NOMO-1 (cell line): ENCODE results near the gene ITGB3BP.
"Not testable (repeated sequence)": the region's sequence is repeated elsewhere in the genome, so short reads cannot be mapped to it uniquely, and the experiment has no call there.

Source experiments
- DNase-seq, 2 experiments: peaks; one replicate each; lab custom pipeline; 2025; ENCODE audit not compliant: unreplicated experiment in 2 of 2; lab: John Stamatoyannopoulos, UW

ITGB3BP gene, protein sequence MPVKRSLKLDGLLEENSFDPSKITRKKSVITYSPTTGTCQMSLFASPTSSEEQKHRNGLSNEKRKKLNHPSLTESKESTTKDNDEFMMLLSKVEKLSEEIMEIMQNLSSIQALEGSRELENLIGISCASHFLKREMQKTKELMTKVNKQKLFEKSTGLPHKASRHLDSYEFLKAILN

DNA sequence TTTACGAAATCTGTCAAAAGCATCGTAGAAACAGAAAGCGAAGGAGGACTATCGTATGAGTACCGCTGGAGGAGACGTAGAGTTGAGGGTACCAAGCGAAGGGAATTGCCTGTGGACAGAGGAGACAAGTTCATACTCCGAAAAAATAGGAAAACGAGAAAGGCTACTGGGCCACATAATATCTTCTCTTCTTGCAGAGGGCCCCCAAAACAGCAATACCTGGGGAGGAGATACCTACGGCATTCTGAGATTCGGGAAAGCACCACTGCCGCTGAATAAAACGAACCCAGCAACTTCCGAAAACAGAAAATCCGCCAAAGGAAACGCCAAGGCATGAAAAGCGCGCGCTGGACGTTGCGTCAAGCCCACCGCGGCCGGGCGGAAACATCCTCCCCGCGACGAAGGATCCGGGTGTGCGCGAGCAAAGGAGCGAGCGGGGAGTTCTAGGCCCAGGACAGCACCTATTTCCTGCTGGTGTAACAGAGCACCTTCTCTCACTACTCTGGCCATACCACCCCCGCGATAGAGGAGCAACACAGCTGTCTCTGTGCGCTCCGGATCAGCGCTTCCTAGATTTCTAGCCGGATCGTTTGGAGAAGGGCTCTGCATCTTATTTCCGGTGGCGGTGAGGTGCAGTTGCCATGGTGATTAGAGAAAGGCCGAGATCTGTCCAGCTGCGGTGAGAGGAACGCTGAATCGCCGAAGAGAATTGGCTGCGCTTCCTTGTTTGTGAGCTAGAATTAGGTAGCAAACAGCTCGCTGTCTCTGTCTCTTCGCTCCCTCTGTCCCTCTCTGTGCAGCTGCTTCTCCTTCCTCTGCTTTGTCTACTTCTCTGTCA is at the start of gene ITGB3BP, which contains the start of gene EFCAB7:
Gene ITGB3BP, minus strand, starts transcription at position 335 of the 838 bp plus-strand sequence. Its CDS starts 92 bp downstream, at position 243.
Gene EFCAB7, plus strand, starts transcription at position 635 of the 838 bp plus-strand sequence. CDS start 2,048 bp downstream, outside the sequence.
- peak; percentile 92 for DNase-seq

DNA sequence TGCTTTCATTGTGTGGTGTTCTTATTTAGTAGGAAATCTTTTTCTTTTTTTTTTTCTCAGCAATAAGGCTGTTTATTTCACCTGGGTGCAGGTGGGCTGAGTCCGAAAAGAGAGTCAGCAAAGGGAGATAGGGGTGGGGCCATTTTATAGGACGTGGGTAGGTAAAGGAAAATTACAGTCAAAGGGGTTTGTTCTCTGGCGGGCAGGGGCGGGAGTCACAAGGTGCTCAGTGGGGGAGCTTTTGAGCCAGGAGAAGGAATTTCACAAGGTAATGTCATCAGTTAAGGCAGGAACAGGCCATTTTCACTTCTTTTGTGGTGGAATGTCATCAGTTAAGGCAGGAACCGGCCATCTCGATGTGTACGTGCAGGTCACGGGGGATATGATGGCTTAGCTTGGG is 49.7 kb upstream of the ITGB3BP start:
- not testable (repeated sequence) for DNase-seq

DNA sequence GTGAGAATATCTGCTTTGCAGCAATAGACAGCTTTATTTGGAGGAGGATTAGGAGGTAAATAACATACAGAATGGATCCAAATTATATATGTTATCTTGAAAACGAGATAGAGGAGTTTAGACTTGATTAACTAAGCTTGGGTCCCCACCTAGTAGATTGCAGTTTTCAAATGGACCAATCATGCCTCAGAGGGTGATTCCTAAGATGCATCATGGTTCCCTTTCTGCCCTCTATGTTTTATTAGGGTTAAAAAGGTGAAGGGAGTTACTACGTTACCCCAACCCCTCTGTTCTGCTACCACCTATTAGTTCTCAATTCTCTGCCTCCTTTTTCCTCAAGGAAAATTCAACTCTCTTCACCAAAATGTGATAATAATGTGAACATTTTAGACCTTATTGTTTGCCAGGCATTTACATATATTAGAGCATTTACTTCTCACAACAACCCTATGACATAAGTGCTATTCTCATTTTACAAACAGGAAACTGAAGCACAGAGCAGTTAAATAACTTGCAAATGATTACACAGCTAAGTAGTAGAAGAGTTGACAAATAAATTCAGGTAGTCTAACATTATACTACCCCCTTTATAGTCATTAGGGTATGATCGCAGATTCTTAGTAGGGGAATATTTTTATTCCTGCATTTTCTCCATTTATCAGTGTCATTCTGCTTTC is 46.8 kb upstream of the ITGB3BP start:
- DNase-seq: no peak

DNA sequence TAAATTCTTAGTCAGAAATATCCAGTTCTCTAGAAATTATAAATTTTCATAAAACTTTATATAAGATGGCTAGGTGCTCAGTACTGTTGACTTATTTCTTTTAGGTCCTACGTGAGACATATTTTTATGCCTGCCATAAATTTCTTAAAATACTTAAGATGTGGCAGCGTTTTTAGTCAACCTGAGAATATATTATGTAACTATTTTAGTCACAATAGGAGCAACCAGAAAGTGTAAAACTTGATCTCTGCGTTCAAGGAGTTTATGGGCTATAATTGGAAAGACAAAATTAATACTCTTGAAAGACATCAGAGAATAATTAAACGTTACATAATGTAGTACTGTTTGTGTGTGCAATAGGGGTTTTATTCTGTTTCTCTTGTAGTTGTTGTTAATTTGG is 46.0 kb upstream of the ITGB3BP start:
- no peak for DNase-seq

DNA sequence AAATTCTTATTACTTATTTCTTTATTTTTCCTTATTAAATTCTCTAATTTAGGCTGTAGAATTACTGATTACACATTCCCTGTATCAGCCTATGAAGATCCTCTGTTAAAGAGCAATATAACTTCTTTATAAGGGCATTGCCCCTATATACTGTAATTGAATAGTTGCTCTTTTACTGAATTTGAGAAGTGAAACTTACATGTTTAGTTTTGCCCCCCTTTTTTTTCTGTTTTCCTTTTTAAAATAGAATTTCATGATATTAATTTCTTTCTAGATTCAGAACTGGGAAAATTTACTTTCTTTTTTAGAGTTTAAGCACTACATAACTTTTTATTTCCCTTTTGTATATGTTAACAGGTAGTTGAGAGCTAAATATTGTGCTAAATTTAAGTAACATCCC is 40.7 kb upstream of the ITGB3BP start:
- no peak for DNase-seq

DNA sequence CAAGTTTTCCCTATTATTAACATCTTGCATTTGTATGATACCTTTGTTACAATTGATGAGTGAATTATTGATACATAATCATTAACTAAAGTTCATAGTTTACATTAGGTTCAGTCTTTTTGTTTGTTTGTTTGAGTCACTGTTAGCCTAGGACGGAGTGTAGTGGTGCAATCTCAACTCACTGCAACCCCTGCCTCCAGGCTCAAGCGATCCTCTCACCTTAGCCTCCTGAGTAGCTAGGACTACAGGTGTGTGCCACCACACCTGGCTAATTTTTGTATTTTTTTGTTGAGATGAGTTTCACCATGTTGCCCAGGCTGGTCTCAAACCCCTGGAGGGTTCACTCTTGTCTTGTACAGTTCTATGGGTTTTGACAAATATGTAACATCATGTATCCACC is 36.3 kb upstream of the ITGB3BP start:
- no peak for DNase-seq

DNA sequence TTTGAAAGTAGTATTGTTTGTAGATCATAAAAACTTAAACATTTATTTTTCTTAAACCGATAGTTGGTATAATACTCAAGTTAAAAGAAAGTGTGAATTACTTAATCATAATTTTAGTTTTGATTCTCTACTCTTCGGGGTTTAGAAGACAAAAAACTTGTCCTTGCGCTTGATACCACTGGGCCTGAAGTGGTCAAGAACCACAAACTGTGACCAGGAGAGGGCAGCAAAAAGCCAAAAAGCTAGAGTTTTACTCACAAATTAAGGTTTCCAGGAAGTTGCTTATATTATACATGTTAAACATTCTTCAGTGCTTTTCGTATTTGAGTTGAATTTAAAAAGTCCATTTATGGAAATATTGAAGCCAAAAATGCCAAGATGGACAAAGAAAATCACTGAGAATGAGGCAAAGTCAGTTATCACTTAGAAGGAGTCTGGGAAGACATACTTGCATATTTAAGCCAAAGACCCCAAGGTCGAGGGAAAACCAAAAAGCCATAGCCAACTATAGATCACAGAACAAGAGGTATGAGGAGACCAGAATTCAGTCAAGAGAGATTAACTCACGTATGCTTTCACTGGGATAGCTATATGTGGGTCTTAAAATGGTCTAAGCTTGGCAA is 34.5 kb upstream of the ITGB3BP start:
- DNase-seq: peak; percentile 23 to 40

DNA sequence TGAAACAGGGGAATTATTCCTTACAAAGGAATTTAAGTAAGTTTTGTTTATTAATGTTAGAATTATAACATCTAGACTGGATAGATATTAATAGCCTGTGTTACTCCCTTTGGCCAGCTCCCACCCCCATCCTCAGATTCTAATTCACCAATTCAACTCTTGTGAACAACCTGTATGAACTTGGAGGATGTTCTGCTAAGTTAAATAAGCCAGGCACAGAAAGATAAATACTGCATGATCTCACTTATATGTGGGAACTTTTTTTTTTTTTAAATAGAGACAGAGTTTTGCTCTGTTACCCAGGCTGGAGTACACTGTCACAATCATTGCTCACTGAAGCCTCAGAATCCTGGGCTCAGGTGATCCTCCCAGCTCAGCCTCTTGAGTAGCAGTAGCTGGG is 32.5 kb upstream of the ITGB3BP start:
- DNase-seq: no peak

DNA sequence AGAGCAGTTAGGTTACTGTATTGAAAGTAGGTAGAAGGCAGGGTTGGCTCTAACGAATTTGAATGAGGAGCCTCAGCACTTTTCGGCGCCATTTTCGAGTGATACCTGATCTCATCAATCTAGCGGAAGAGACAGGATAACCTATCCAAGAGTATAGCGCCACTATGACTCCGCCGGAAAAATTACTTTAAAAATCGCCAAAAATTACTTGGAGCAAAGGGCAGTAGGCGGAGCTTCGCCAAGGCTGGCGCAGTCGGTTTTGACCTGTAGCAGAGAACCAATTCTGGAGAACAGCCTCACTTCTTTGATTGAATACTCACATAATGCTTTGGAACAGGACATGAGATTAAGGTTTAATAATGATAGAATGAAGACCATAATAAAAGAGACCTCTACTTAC is 25.9 kb upstream of the ITGB3BP start:
- DNase-seq: no peak

DNA sequence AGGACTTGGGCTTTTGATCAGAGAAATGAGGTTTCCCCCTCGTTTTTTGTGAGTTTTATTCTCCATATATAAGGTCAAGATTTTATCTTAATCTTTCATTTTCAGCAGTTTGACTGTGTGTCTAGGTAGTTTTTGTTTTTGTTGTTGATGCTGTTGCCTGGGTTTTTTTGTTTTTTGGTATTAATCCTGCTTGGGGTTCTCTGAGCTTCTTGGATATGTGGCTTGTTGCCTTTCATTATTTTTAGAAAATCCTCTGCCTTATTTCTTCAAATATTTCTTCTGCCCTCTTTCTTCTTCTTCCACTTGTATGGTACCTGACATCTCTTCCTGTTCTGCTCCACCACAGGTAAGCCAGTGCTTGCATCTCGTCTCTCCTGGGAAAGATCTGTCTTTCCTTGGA is 25.3 kb upstream of the ITGB3BP start:
- DNase-seq: no peak

DNA sequence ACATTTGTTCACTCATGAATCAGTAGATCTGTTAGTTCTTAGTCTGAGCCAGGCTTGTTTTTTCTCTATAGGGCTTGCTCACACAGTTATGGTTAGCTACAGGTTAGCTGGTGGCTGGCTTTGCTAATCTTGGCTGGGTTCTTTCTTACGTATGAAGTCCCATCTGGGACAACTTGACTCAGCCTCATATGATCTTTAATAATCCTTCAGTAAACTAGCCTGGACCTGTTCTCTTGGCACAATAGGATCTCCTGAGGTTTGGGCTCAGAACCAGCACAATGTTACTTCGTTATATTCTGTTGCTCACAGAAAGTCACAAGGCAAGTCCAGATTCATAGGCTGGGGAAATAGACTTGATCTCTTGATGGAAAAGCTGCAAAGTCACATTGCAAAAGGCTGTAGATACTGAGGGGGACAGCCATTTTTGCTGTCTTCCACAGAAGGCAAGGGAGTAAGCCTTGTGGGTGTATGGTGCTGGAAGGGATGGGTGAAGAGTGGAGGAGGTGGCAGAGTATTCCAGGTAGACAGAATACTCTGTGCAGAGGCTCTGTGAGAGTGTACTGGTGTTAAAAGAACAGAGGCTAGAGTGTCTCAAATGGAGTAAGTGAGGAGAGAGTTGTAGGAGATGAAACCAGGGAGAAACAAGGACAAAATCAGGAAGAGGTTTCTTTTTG is 24.7 kb upstream of the ITGB3BP start:
- DNase-seq: no peak

DNA sequence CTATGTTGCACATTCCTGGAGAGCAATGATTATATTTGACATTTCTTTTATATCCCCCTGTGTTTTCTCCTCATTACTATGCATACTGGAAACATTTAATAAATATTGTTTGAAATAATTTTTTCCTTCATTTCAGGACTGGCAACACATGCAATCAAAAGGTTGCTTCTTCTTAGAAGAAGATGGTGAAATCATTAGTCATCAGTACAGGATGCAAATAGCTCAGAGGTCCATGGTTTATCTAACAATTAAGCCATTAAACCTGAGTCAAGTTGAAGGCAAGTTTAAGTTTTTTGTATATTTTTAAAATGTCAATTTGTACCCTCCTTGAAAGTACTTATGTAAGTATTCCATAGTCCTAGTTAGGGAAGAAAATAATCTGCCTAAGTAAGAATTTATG is 22.8 kb upstream of the ITGB3BP start:
- no peak for DNase-seq

DNA sequence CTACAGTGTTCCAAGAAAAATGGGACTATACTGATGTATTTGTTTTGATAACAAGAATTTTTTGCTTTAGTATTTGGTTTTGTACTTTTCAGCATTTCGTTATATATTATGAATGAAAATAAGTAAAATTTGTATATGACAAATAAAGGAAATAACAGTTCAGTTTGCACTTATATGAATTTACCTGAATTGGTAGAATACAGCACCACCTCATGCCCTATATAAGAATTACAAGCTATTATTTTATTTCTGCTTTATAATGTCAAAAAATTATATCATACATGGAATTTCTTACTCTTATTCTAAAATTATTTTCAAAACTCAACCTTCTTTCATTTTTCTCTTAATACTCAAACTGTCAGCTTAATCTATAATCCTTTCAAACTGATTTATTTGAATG is 14.9 kb upstream of the ITGB3BP start:
- no peak for DNase-seq

DNA sequence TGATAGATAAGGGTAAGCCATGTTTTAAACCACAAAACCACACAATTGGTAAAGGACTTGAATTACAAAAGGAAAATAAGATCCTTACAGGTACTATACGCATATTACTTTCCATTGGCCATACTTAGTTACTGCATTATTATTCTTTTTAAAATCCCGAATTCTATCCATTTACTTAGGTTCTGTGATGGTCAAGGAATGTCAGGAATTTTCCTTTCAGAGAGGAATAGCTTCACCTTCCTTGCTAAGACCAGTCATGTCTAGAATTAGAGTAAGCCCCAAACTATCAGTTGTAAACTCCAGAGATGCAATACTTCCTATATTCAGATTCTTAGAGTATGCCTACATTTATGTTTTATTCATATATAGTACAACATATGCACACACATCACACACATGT is 14.0 kb upstream of the ITGB3BP start:
- DNase-seq: no peak

DNA sequence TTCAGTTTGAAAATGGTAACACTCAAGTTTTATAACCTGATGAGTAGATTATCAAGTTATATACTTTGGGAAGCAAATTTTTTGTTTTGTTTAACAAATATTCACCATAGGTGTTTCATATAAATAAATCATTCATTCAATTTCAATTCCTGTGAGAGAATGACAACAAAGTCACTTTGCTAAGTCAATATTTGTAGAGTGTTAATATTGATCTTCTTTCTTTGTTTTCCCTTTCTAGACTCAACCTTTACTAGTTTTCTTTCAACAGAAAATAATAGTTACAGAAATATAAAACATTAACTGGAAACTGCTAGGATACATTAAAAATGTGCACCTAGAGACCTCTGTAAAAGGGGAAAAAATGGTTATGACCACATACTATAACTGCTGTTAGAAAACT is 11.4 kb upstream of the ITGB3BP start:
- DNase-seq: no peak

DNA sequence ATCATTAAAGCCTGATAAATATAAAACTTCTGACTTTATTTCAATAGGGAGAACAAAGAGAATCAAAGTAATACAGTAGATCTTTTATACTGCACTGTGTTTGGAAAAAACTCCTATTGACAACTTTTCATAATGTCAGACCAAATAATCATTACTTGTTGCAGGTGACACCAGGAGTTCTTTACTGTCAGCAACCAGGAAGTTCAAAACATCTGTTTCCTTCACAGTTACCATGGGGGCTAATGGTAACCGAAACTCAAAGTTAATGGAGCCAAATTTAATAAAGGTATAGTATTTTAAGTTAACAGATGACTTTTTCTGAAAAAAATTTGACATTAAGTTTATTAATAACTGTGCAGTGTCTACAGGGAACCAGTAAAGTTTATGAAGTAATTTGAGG is 10.9 kb upstream of the ITGB3BP start:
- DNase-seq: no peak

DNA sequence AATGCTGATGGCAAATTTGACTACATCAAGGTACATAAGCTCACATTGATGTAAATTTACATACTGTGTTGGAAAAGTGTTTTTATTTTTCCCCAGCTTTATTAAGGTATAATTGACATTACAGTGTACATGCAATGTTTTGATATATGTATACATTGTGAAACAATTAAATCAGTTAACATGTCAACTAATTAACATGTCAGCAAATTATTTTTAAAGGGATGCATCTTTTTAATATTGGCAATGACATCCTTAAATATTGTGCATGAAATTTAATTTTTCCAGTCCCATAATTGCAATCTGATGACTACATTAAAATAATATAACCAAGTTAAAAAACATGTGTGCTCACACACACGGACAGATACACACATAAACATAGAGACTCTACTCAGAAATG is 9.7 kb upstream of the ITGB3BP start:
- no peak for DNase-seq

DNA sequence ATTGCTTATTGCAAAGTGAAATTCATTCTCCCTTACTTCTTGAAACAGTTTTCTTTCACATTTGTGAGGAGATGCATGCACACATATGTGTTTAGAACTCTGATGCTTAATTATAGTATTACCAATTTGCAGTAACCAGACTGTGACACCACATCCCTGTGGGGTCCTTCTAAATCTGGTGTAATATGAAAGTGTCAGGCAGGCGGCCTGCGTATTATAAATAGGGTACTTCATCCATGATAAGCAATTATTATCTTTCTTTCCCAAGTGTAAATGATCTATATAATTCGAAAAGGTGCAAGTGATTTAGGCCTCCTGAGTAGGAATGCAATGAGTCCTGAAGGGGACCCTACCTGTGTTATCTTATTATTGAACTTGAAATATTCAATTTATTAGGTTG is 1.2 kb upstream of the ITGB3BP start:
- no peak for DNase-seq

DNA sequence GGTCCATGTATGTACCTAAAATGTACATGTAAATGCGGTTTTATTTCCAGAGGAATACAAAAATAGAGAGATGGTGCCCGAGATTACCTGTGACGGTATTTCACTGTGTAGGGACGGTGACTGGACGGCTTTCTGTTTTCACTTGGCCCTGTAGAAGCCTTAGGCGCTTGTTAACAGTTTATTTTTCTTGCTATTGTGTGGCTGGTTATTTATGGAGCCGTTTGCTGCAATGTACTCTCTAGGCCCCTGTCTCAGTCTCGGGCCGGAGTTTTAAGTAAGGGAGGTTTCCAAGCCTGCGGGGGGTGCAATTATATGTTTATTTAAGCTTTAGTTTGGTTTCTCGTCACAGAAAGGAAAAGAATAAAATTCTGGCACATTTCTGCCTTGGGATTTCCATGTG is 713 bp upstream of the ITGB3BP start:
- DNase-seq: no peak

DNA sequence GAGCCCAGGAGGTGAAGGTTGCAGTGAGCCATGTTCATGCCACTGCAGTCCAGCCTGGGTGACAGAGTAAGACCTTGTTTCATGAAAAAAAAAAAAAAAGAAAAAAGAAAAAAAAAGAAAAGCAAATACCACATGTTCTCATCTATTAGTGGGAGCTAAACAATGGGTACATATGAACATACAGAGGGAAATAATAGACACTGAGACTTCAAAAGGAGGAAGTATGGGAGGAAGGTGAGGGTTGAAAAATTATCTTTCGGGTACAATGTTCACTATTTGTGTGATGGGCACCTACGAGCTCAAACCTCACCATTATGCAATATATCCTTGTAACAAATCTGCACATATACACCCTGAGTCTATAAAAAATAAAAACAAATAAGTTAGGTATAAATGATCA is 6.4 kb downstream of the ITGB3BP start:
- DNase-seq: no peak

DNA sequence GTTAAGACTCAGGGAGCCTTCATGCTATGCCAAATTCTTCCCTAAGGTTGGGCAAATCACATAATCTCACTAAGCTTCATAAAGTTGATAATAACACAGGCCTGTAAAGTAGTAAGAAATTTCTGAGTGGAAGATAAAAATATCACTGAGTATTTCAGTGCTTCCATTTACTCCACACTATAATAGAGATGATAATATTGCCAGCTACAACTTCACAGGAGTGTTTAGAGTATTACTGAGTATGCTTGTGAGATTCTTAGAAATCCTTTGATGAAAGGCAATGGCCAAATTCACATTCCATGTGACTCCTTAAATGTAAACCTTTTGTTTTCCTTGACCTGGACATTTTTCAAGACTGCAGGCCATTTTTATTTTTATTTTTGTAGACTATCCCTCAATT is 10.4 kb downstream of the ITGB3BP start:
- no peak for DNase-seq
